Thoracic aorta (tissue), 2 donors: ENCODE data around the gene CYP3A7. TPM values are rescaled to one million over a fixed set of nuclear protein-coding genes. Genes with fewer than 3 reads are reported as not detected.

Experiments
- ATAC-seq: fragments of 150-250 bp; one replicate; pipeline ENCODE4 v1.8.0; 2017; ENCODE audit warnings: low read depth; ENCODE audit not compliant: insufficient number of reproducible peaks, low FRiP score
- DNase-seq: peaks from one replicate; pipeline ENCODE4 v3.0.0-alpha.2; 2020; ENCODE audit warnings: low spot score
- H3K27ac ChIP-seq, 2 donors: fragments of 200-600 bp; sonication (generic); 1 replicate in 1 of 2; 2 replicates in 1 of 2; pipeline ENCODE4 v1.5.1; 2016; ENCODE audit warnings: mild to moderate bottlenecking in 2 of 2, moderate library complexity in 2 of 2
- H3K27me3 ChIP-seq: fragments of 200-600 bp; sonication (generic); replicated peaks from 2 replicates; pipeline ENCODE4 v1.6.0; 2016; ENCODE audit warnings: mild to moderate bottlenecking; ENCODE audit not compliant: insufficient read depth
- H3K36me3 ChIP-seq: fragments of 200-600 bp; sonication (generic); one replicate; pipeline ENCODE4 v1.5.1; 2016
- H3K4me1 ChIP-seq, 2 donors: fragments of 200-600 bp; sonication (generic); 1 replicate in 1 of 2; 2 replicates in 1 of 2; pipeline versions ENCODE4 v1.5.1 to v1.6.0; 2016; ENCODE audit warnings: low read depth in 2 of 2, mild to moderate bottlenecking in 1 of 2; ENCODE audit not compliant: control insufficient read depth in 1 of 2
- H3K4me3 ChIP-seq: fragments of 200-600 bp; sonication (generic); 2 replicates; pipeline ENCODE4 v1.5.1; 2016; ENCODE audit warnings: mild to moderate bottlenecking
- H3K9me3 ChIP-seq: fragments of 200-600 bp; sonication (generic); 2 replicates; pipeline ENCODE4 v1.5.1; 2016
- CTCF ChIP-seq: fragments of 200-600 bp; sonication (generic); IDR thresholded peaks from one replicate; pipeline ENCODE4 v1.5.1; 2019; ENCODE audit warnings: antibody characterized with exemption
- total RNA-seq, 2 donors: library from RNA; depleted of rRNA; stranded (reverse); fragments of >200 nt; gene quantifications; one replicate each; pipeline versions ENCODE4 v1.1.0 to v1.2.3, GENCODE V29; 2016

CYP3A7 gene
- total RNA-seq, 2 donors from 2014 or later: not detected

- Histone ChIP-seq H3K27me3 (no peaks in the 10 kb centered on the region), H3K36me3 (no peaks in the 10 kb centered on the region), H3K27ac (no peak overlapping the region), H3K4me3 (no peak overlapping the region), H3K9me3 (no peaks in the 10 kb centered on the region), H3K4me1 (no peaks in the 10 kb centered on the region)
- DNase-seq: no peak
- ATAC-seq: no peak
- no peak for TF ChIP-seq CTCF
Measured at GRCh38 chr7:99674995-99675742, 59.8 kb downstream of the CYP3A7 start.

- no peak for DNase-seq
- no peak for ATAC-seq
- Histone ChIP-seq H3K4me3 (no peak overlapping the region), H3K9me3 (no peaks in the 10 kb centered on the region), H3K27ac (no peak overlapping the region), H3K4me1 (no peaks in the 10 kb centered on the region), H3K36me3 (no peaks in the 10 kb centered on the region), H3K27me3 (no peaks in the 10 kb centered on the region)
- no peak for TF ChIP-seq CTCF
Measured at GRCh38 chr7:99672573-99672972, 62.4 kb downstream of the CYP3A7 start.

GRCh38 chr7:99669782-99670181 is 65.2 kb downstream of the CYP3A7 start:
- H3K4me1 ChIP-seq: no peaks in the 10 kb centered on the region

GRCh38 chr7:99668541-99668940 is 66.5 kb downstream of the CYP3A7 start:
- H3K4me1 ChIP-seq: no peaks in the 10 kb centered on the region
- no peak for TF ChIP-seq CTCF
- no peaks in the 10 kb centered on the region for H3K36me3 ChIP-seq
- H3K27ac ChIP-seq: no peak overlapping the region
- ATAC-seq: no peak
- no peaks in the 10 kb centered on the region for H3K9me3 ChIP-seq
- no peak overlapping the region for H3K4me3 ChIP-seq
- no peak for DNase-seq
- H3K27me3 ChIP-seq: no peaks in the 10 kb centered on the region

More at GRCh38 chr7:99669782-99670181, 65.2 kb downstream of the CYP3A7 start:
- Histone ChIP-seq H3K36me3 (no peaks in the 10 kb centered on the region), H3K27me3 (no peaks in the 10 kb centered on the region), H3K27ac (no peak overlapping the region), H3K4me3 (no peak overlapping the region), H3K9me3 (no peaks in the 10 kb centered on the region)
- TF ChIP-seq CTCF: no peak
- no peak for ATAC-seq
- no peak for DNase-seq

GRCh38 chr7:99667179-99667578 is 67.8 kb downstream of the CYP3A7 start:
- DNase-seq (no peak), ATAC-seq (no peak)
- Histone ChIP-seq H3K4me3 (no peak overlapping the region), H3K27ac (no peak overlapping the region), H3K9me3 (no peaks in the 10 kb centered on the region), H3K4me1 (no peaks in the 10 kb centered on the region), H3K36me3 (no peaks in the 10 kb centered on the region), H3K27me3 (no peaks in the 10 kb centered on the region)
- TF ChIP-seq CTCF: no peak
